Gastrocnemius medialis (tissue), 4 donors: ENCODE measurements around the gene FXR2. TPM values are rescaled to one million over a fixed set of nuclear protein-coding genes. Genes with fewer than 3 reads are reported as not detected.
A peak's percentile ranks its signal among the peaks of the same experiment; 100 is the strongest.

Source experiments
- ATAC-seq, 2 donors: fragments of 150-250 bp; one replicate each; pipeline ENCODE4 v1.9.1; 2016
- DNase-seq, 2 donors: peaks; one replicate each; pipeline ENCODE4 v3.0.0-alpha.2; 2019
- H3K27ac ChIP-seq, 4 donors: fragments of 200-600 bp; sonication (generic); 1 replicate in 1 of 4; 2 replicates in 3 of 4; pipeline ENCODE4 v1.5.1; 2016 to 2018; ENCODE audit warnings: mild to moderate bottlenecking in 2 of 4, moderate library complexity in 1 of 4
- H3K27me3 ChIP-seq, 3 donors: fragments of 200-600 bp; sonication (generic) in 2 of 3; 1 replicate in 1 of 3; 2 replicates in 2 of 3; pipeline versions ENCODE4 v1.5.1 to v1.6.0; 2016 to 2019; ENCODE audit warnings: mild to moderate bottlenecking in 1 of 3, moderate library complexity in 1 of 3
- H3K36me3 ChIP-seq, 2 donors: fragments of 200-600 bp; sonication (generic) in 1 of 2; one replicate each; pipeline ENCODE4 v1.5.1; 2017 to 2018
- H3K4me1 ChIP-seq, 2 donors: fragments of 200-600 bp; sonication (generic) in 1 of 2; one replicate each; pipeline ENCODE4 v1.5.1; 2016 to 2017; ENCODE audit warnings: mild to moderate bottlenecking in 2 of 2
- H3K4me3 ChIP-seq, 4 donors: fragments of 200-600 bp; sonication (generic) in 3 of 4; 1 replicate in 1 of 4; 2 replicates in 3 of 4; pipeline ENCODE4 v1.5.1; 2016 to 2019; ENCODE audit warnings: mild to moderate bottlenecking in 2 of 4
- H3K9me3 ChIP-seq, 3 donors: fragments of 200-600 bp; sonication (generic) in 2 of 3; 1 replicate in 1 of 3; 2 replicates in 2 of 3; pipeline ENCODE4 v1.5.1; 2016 to 2019
- CTCF ChIP-seq, 5 experiments: fragments of 450-650 bp in 3 of 5; fragments of 200-600 bp in 2 of 5; sonication (generic) in 2 of 5; IDR thresholded peaks in 4 of 5; conservative IDR thresholded peaks in 1 of 5; 1 replicate in 4 of 5; 2 replicates in 1 of 5; pipeline ENCODE4 v1.5.1; 2016 to 2019; ENCODE audit warnings: antibody characterized with exemption in 5 of 5, mild to moderate bottlenecking in 3 of 5, moderate library complexity in 3 of 5
- POLR2A ChIP-seq, 2 donors: fragments of 450-650 bp; IDR thresholded peaks; one replicate each; pipeline ENCODE4 v1.6.1; 2017; ENCODE audit warnings: antibody characterized with exemption in 2 of 2, mild to moderate bottlenecking in 2 of 2, moderate library complexity in 2 of 2
- in situ Hi-C, 4 donors: fragments of 200-750 bp; cut with MboI; loops; one replicate each; pipeline versions ENCODE4 v1.15.0 to v1.8.0; 2017; ENCODE audit warnings: low sequenced_read_pairs in 4 of 4
- intact Hi-C: fragments of 100-400 bp; cut with DNase I; formaldehyde crosslinking; loops from one replicate; pipeline ENCODE4 v1.15.1; 2023; ENCODE audit warnings: low total_unique reads
- total RNA-seq, 4 donors: library from RNA; depleted of rRNA; stranded (reverse); fragments of >200 nt; gene quantifications; one replicate each; pipeline versions ENCODE4 v1.1.0 to v1.2.3, GENCODE V29; 2016

FXR2 gene
- total RNA-seq, 4 donors from 2014 or later: 100 to 174 (median 140) TPM

- no peaks in the 10 kb centered on the region for H3K27me3 ChIP-seq
- intact Hi-C loops (loop anchor here (10.0 kb wide), 2 partner anchors 561 to 579 kb away; partner anchors contain the start of genes PER1 and RNASEK), in situ Hi-C loops (no loop called here)
- ATAC-seq (no peak), DNase-seq (no peak)
- no peaks in the 10 kb centered on the region for H3K9me3 ChIP-seq
- peak overlapping the region; percentile 98 to 100 (median 99) for H3K27ac ChIP-seq
- H3K4me1 ChIP-seq: peaks cover 55 to 58% of the 10 kb centered on the region in 2 donors
- H3K36me3 ChIP-seq: peaks cover 3 to 59% of the 10 kb centered on the region in 2 donors
- TF ChIP-seq POLR2A (IDR thresholded peaks at IDR 0.05) (no peak), CTCF (IDR thresholded peaks at IDR 0.05 in 4 of 5, conservative IDR thresholded peaks at IDR 0.05 in 1 of 5) (no peak)
- no peak overlapping the region for H3K4me3 ChIP-seq
These were observed 39.2 kb downstream of the FXR2 start for GRCh38 chr17:7575481-7575883.

- ATAC-seq (no peak), DNase-seq (no peak)
- in situ Hi-C loops: loop anchor here in 1 of 4 donors (25.0 kb wide), 1 partner anchor 137 kb away; the partner anchor contains the start of genes CHRNB1, FGF11, SPEM2 and SPEM3
- Histone ChIP-seq H3K9me3 (no peaks in the 10 kb centered on the region), H3K27ac (peak overlapping the region; percentile 98 to 100 (median 99)), H3K4me1 (peaks cover 45 to 47% of the 10 kb centered on the region in 2 donors), H3K36me3 (peaks cover 3 to 70% of the 10 kb centered on the region in 2 donors), H3K4me3 (peak overlapping the region; percentile 90 to 100 (median 95)), H3K27me3 (no peaks in the 10 kb centered on the region)
- intact Hi-C loops: loop anchor here (5.0 to 10.0 kb wide), 3 partner anchors 322 to 580 kb away; partner anchors contain the start of genes CTDNEP1, ELP5, PER1 and RNASEK
- no peak for TF ChIP-seq POLR2A (IDR thresholded peaks at IDR 0.05)
- TF ChIP-seq CTCF (IDR thresholded peaks at IDR 0.05 in 4 of 5, conservative IDR thresholded peaks at IDR 0.05 in 1 of 5): no peak
These were observed 40.3 kb downstream of the FXR2 start for GRCh38 chr17:7574176-7574953.

- intact Hi-C loops (loop anchor here (2.0 to 10.0 kb wide), 5 partner anchors 41 to 581 kb away; partner anchors contain the start of genes CTDNEP1, ELP5, FXR2 and PER1), in situ Hi-C loops (loop anchor here in 1 of 4 donors (25.0 kb wide), 1 partner anchor 136 kb away; the partner anchor contains the start of genes CHRNB1, FGF11, SPEM2 and SPEM3)
- H3K27me3 ChIP-seq: no peaks in the 10 kb centered on the region
- peak overlapping the region; percentile 90 to 100 (median 95) for H3K4me3 ChIP-seq
- peaks cover 37 to 42% of the 10 kb centered on the region in 2 donors for H3K4me1 ChIP-seq
- H3K27ac ChIP-seq: peak overlapping the region; percentile 98 to 100 (median 99)
- DNase-seq: peak; percentile 88 to 89
- ATAC-seq: peak; percentile 65 to 69
- TF ChIP-seq CTCF (IDR thresholded peaks at IDR 0.05 in 4 of 5, conservative IDR thresholded peaks at IDR 0.05 in 1 of 5): no peak
- peak; percentile 9 to 34 for TF ChIP-seq POLR2A (IDR thresholded peaks at IDR 0.05)
- H3K36me3 ChIP-seq: peaks cover 3 to 74% of the 10 kb centered on the region in 2 donors
- H3K9me3 ChIP-seq: no peaks in the 10 kb centered on the region
These were observed 41.2 kb downstream of the FXR2 start for GRCh38 chr17:7573324-7574080.

GRCh38 chr17:7572588-7573323 lies 41.9 kb downstream of the FXR2 start:
- TF ChIP-seq CTCF (IDR thresholded peaks at IDR 0.05 in 4 of 5, conservative IDR thresholded peaks at IDR 0.05 in 1 of 5) (no peak), POLR2A (IDR thresholded peaks at IDR 0.05) (peak; percentile 98 to 99)
- DNase-seq: peak; percentile 99 to 100
- Histone ChIP-seq H3K4me1 (peaks cover 37 to 42% of the 10 kb centered on the region in 2 donors), H3K27me3 (no peaks in the 10 kb centered on the region), H3K9me3 (no peaks in the 10 kb centered on the region), H3K4me3 (peak overlapping the region; percentile 90 to 100 (median 95)), H3K36me3 (peaks cover 3 to 68% of the 10 kb centered on the region in 2 donors), H3K27ac (peak overlapping the region; percentile 98 to 100 (median 99))
- intact Hi-C loops (loop anchor here (1.0 to 10.0 kb wide), 6 partner anchors 11 to 582 kb away; partner anchors contain the start of genes CTDNEP1, ELP5, FXR2 and PER1), in situ Hi-C loops (loop anchor here in 1 of 4 donors (25.0 kb wide), 1 partner anchor 135 kb away; the partner anchor contains the start of genes CHRNB1, FGF11, SPEM2 and SPEM3)
- peak; percentile 14 to 83 for ATAC-seq
